ENCODE results near the gene VPS8.

The VPS8 gene

GRCh38 chr3:184864000-184864399 is 52.0 kb downstream of the VPS8 start:
- no peak overlapping the region for H3K4me3 ChIP-seq (ENCODE audit: low read length)
- TF ChIP-seq, protein P1, sequence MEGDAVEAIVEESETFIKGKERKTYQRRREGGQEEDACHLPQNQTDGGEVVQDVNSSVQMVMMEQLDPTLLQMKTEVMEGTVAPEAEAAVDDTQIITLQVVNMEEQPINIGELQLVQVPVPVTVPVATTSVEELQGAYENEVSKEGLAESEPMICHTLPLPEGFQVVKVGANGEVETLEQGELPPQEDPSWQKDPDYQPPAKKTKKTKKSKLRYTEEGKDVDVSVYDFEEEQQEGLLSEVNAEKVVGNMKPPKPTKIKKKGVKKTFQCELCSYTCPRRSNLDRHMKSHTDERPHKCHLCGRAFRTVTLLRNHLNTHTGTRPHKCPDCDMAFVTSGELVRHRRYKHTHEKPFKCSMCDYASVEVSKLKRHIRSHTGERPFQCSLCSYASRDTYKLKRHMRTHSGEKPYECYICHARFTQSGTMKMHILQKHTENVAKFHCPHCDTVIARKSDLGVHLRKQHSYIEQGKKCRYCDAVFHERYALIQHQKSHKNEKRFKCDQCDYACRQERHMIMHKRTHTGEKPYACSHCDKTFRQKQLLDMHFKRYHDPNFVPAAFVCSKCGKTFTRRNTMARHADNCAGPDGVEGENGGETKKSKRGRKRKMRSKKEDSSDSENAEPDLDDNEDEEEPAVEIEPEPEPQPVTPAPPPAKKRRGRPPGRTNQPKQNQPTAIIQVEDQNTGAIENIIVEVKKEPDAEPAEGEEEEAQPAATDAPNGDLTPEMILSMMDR (conservative IDR thresholded peaks at IDR 0.05; ENCODE audit: low read depth, low read length): no peak
- no peak for DNase-seq (ENCODE audit: low read depth)

DNA sequence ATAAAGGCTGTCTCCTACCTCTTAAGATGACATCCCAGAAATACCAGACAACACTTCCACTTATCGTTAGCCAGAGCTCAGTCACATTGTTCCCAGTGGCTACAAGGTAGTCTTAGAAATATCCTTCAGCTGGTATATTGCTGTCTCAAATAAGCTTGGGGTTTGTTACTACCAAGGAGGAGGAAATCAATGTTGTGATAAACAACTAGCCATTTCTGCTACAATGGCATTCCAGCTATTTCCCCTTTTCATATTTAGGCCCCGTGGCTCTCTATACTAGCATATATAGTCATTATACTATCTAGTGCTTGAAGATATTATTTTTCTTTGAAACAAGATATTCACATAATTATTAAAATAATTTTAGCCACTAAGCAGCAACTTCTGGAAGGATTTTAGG is 56.5 kb downstream of the VPS8 start:
- TF ChIP-seq, protein P1 (conservative IDR thresholded peaks at IDR 0.05; ENCODE audit: low read depth, low read length): no peak
- no peak overlapping the region for H3K4me3 ChIP-seq (ENCODE audit: low read length)
- DNase-seq (ENCODE audit: low read depth): no peak

DNA sequence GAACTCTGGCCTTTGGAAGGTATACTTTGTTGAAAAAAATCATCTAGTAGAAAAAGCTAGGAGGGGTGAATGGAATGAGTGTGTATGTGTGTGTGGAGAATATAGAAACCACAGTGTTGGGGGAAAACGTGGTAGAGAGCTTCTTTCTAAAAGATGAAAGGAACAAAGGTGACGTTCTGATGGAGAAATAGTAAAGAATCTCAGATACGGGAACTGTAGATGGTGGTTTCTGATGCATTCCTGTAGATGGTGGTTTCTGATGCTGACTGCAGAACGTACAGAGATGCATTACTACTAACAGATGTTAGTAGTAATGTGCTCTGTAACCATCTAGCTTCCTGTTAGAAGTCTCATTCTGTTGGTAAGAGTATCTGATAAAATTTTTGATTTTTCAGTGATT is 60.2 kb downstream of the VPS8 start:
- no peak overlapping the region for H3K4me3 ChIP-seq (ENCODE audit: low read length)
- TF ChIP-seq, protein P1 (conservative IDR thresholded peaks at IDR 0.05; ENCODE audit: low read depth, low read length): no peak
- no peak for DNase-seq (ENCODE audit: low read depth)

- DNase-seq (ENCODE audit: low read depth): no peak
- TF ChIP-seq, protein P1 (conservative IDR thresholded peaks at IDR 0.05; ENCODE audit: low read depth, low read length): no peak
- no peak overlapping the region for H3K4me3 ChIP-seq (ENCODE audit: low read length)
These were observed 61.2 kb downstream of the VPS8 start for GRCh38 chr3:184873141-184873540.

DNA sequence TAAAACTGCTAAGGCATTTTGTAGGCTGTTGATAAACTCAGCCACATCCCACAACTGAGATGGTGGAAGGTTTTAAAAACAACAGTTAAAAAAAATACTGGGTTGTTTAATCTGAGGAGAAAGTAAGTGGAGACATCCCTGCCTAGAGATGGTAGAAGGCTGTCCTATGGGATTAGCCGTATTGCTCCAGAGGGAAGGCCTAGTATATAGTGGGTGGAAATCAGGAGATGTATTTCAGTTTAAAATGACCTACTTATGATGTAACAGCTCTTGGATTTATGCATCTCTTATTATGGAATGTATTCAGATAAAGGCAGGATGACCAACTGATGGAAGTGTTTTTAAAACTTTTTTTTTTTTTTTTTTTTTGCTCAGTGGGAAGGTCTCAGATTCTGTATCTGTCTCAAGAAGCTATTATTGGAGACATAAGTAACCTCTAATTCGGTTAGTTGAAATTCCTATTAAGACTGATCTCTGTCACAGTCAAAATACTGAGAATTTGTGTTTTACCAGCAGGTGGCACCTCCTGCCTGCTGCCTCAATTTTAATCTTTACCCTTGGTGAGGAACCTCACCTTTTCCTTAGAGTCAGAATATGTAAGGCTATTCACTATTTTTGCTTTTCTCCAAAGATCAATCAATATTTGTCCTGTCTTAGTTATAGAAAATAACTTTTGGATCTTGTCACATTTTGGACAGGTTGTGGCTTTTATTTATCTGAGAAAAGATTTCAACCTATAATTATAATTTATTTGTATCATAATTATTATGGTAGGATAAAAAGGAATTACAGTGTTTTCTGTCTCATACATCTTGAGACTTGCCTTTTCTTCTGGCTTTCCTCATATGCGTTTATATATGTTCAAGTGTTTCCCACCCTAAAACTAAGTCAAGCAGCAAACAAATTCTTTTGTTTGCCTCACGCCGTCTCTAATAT is 63.0 kb downstream of the VPS8 start:
- TF ChIP-seq, protein P1 (conservative IDR thresholded peaks at IDR 0.05; ENCODE audit: low read depth, low read length): peak; percentile 64
- DNase-seq (ENCODE audit: low read depth): peak; percentile 2
- no peak overlapping the region for H3K4me3 ChIP-seq (ENCODE audit: low read length)

GRCh38 chr3:184880276-184881019 is 68.5 kb downstream of the VPS8 start:
- no peak for DNase-seq (ENCODE audit: low read depth)
- H3K4me3 ChIP-seq (ENCODE audit: low read length): no peak overlapping the region
- TF ChIP-seq, protein P1 (conservative IDR thresholded peaks at IDR 0.05; ENCODE audit: low read depth, low read length): no peak

Data from retinal pigment epithelial cell (primary cell).